Parathyroid adenoma (tissue), 2 donors: ENCODE results near the gene KLHL3.

Experiments
- H2AFZ ChIP-seq: fragments of 300-600 bp; sonication (generic); one replicate; pipeline ENCODE4 v1.7.0; 2017; ENCODE audit warnings: antibody characterized with exemption, mild to moderate bottlenecking
- H3K27ac ChIP-seq: fragments of 300-600 bp; sonication (generic); one replicate; pipeline ENCODE4 v1.7.0; 2017
- H3K27me3 ChIP-seq: fragments of 300-600 bp; sonication (generic); one replicate; pipeline ENCODE4 v1.7.0; 2017; ENCODE audit warnings: low read length; ENCODE audit not compliant: control insufficient read depth, insufficient read depth
- H3K36me3 ChIP-seq: fragments of 300-600 bp; sonication (generic); one replicate; pipeline ENCODE4 v1.7.0; 2017; ENCODE audit warnings: low read length; ENCODE audit not compliant: control insufficient read depth, insufficient read depth
- H3K4me1 ChIP-seq: fragments of 300-600 bp; sonication (generic); one replicate; pipeline ENCODE4 v1.7.0; 2017; ENCODE audit warnings: control low read depth
- H3K4me2 ChIP-seq: fragments of 300-600 bp; sonication (generic); one replicate; pipeline ENCODE4 v1.7.0; 2017; ENCODE audit warnings: low read length
- H3K4me3 ChIP-seq: fragments of 300-600 bp; sonication (generic); one replicate; pipeline ENCODE4 v1.7.0; 2017; ENCODE audit warnings: low read depth, low read length
- H3K79me2 ChIP-seq: fragments of 300-600 bp; sonication (generic); one replicate; pipeline ENCODE4 v1.7.0; 2017; ENCODE audit warnings: control low read depth
- H3K9ac ChIP-seq: fragments of 300-600 bp; sonication (generic); one replicate; pipeline ENCODE4 v1.7.0; 2017; ENCODE audit warnings: mild to moderate bottlenecking
- H3K9me3 ChIP-seq: fragments of 300-600 bp; sonication (generic); one replicate; pipeline ENCODE4 v1.7.0; 2017; ENCODE audit warnings: low read length; ENCODE audit not compliant: control insufficient read depth
- CTCF ChIP-seq: fragments of 300-600 bp; sonication (generic); IDR thresholded peaks from one replicate; pipeline ENCODE4 v1.7.0; 2017; ENCODE audit warnings: antibody characterized with exemption, mild to moderate bottlenecking
- donor health status: primary hyperparathyroidism.

KLHL3 gene

GRCh38 chr5:137715456-137715855, 20.4 kb downstream of the KLHL3 start:
- H3K27ac ChIP-seq, result no peak overlapping the region
- no peak overlapping the region for H2AFZ ChIP-seq
- H3K36me3 ChIP-seq, result no peaks in the 10 kb centered on the region
- H3K4me3 ChIP-seq, result no peak overlapping the region
- no peak overlapping the region for H3K9ac ChIP-seq
- H3K4me1 ChIP-seq, result no peaks in the 10 kb centered on the region
- H3K27me3 ChIP-seq, result no peaks in the 10 kb centered on the region
- H3K4me2 ChIP-seq, result no peak overlapping the region
- H3K79me2 ChIP-seq, result no peaks in the 10 kb centered on the region
- TF ChIP-seq CTCF, result no peak
- H3K9me3 ChIP-seq, result no peaks in the 10 kb centered on the region

- Histone ChIP-seq H3K79me2 (no peaks in the 10 kb centered on the region), H3K4me3 (no peak overlapping the region), H3K4me1 (no peaks in the 10 kb centered on the region), H3K36me3 (no peaks in the 10 kb centered on the region), H3K9ac (no peak overlapping the region), H3K27me3 (no peaks in the 10 kb centered on the region), H3K9me3 (no peaks in the 10 kb centered on the region), H2AFZ (no peak overlapping the region), H3K4me2 (no peak overlapping the region), H3K27ac (no peak overlapping the region)
- TF ChIP-seq CTCF, result no peak
These were observed 20.9 kb downstream of the KLHL3 start for GRCh38 chr5:137714946-137715345.

GRCh38 chr5:137714494-137714893, 21.4 kb downstream of the KLHL3 start:
- Histone ChIP-seq H3K79me2 (no peaks in the 10 kb centered on the region), H3K9ac (no peak overlapping the region), H3K4me2 (no peak overlapping the region), H3K9me3 (no peaks in the 10 kb centered on the region), H3K36me3 (no peaks in the 10 kb centered on the region), H3K4me3 (no peak overlapping the region), H3K27ac (no peak overlapping the region), H2AFZ (no peak overlapping the region), H3K4me1 (no peaks in the 10 kb centered on the region), H3K27me3 (no peaks in the 10 kb centered on the region)
- TF ChIP-seq CTCF, result no peak

- no peaks in the 10 kb centered on the region for H3K9me3 ChIP-seq
- H3K4me3 ChIP-seq, result no peak overlapping the region
- no peak overlapping the region for H2AFZ ChIP-seq
- H3K27ac ChIP-seq, result no peak overlapping the region
- no peak overlapping the region for H3K4me2 ChIP-seq
- no peak overlapping the region for H3K9ac ChIP-seq
- H3K79me2 ChIP-seq, result no peaks in the 10 kb centered on the region
- no peak for TF ChIP-seq CTCF
- H3K36me3 ChIP-seq, result no peaks in the 10 kb centered on the region
- H3K27me3 ChIP-seq, result no peaks in the 10 kb centered on the region
- no peaks in the 10 kb centered on the region for H3K4me1 ChIP-seq
These were observed 23.7 kb downstream of the KLHL3 start for GRCh38 chr5:137712139-137712667.

- Histone ChIP-seq H3K4me3 (no peak overlapping the region), H3K79me2 (no peaks in the 10 kb centered on the region), H2AFZ (no peak overlapping the region), H3K4me1 (no peaks in the 10 kb centered on the region), H3K9me3 (no peaks in the 10 kb centered on the region), H3K27me3 (no peaks in the 10 kb centered on the region), H3K36me3 (no peaks in the 10 kb centered on the region), H3K4me2 (no peak overlapping the region), H3K27ac (no peak overlapping the region), H3K9ac (no peak overlapping the region)
- TF ChIP-seq CTCF, result no peak
These were observed 25.8 kb downstream of the KLHL3 start for GRCh38 chr5:137710086-137710485.
